ENCODE results near the gene CEP290. TPM values are rescaled to one million over a fixed set of nuclear protein-coding genes. Genes with fewer than 3 reads are reported as not detected.

Gene CEP290
- total RNA-seq, 1 experiment from 2014 or later, result 17.7 TPM

DNA sequence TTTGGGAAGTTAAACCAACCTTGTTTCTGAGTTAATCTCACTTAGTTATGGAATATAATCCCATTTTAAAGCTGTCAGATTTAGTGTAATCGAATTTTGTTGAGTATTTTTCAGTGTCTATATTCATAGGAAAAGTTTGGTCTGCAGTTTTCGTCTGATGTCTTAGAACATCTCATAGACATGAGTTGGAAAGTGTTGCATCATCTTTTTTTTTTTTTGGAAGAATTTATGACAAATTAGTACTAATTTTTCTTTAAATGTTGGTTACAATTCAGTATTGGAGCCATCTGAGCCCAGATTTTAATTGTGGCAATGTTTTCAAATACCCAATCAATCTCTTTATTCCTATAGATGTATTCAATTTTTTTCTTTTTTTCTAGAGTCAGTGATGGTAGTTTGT lies 140.6 kb downstream of the CEP290 start:
- no peak overlapping the region for H2AFZ ChIP-seq (ENCODE audit: low read length)
- H3K4me1 ChIP-seq (ENCODE audit: low read length), result no peaks in the 10 kb centered on the region
- H3K9me2 ChIP-seq (replicated peaks; ENCODE audit: insufficient read depth, low read length), result no peaks in the 10 kb centered on the region
- H3K4me3 ChIP-seq (ENCODE audit: low read length), result no peak overlapping the region
- no peak overlapping the region for H3K9ac ChIP-seq (ENCODE audit: low read length)
- H3K27me3 ChIP-seq (ENCODE audit: low read length), result no peaks in the 10 kb centered on the region
- no peaks in the 10 kb centered on the region for H3K79me2 ChIP-seq (ENCODE audit: low read length)
- H3K4me2 ChIP-seq (ENCODE audit: low read depth, low read length, poor library complexity, severe bottlenecking), result no peak overlapping the region
- no peaks in the 10 kb centered on the region for H3K36me3 ChIP-seq (ENCODE audit: insufficient read depth, low read length)
- H4K20me1 ChIP-seq (ENCODE audit: insufficient read depth, low read depth, low read length), result no peaks in the 10 kb centered on the region
- DNase-seq, result no peak
- H3K27ac ChIP-seq (ENCODE audit: low read length), result no peak overlapping the region
- H3K9me3 ChIP-seq (ENCODE audit: low read length), result no peaks in the 10 kb centered on the region; the same call in 1 of the 2 replicates

Small RNAs within 50 kb of the gene (small RNA-seq; reads per million reads assigned to genes)
- gene RNA5SP364, result not detected

Other genes with a start within 250 kb of the CEP290 start
- 0.18 TPM in 1 of 2 replicates, not detected in the other for gene C12orf50, start 112.7 kb downstream of the CEP290 start, total RNA-seq (2014; rRNA removed; shearing (Covaris generic); ENCODE audit: low replicate concordance)
- 5.6 and 16.6 TPM in 2 replicates for gene TMTC3, start 219 bp upstream of the CEP290 start, total RNA-seq (2014; rRNA removed; shearing (Covaris generic); ENCODE audit: low replicate concordance)